GM19239 (cell line): Measurements from ENCODE around the gene RBM47.
"Not testable (repeated sequence)": the region's sequence is repeated elsewhere in the genome, so short reads cannot be mapped to it uniquely, and the experiment has no call there.

Experiments
- DNase-seq: peaks from one replicate; pipeline ENCODE4 v3.0.0; 2011; ENCODE audit warnings: low spot score; ENCODE audit not compliant: insufficient read length
- FAIRE-seq: peaks from 2 replicates; lab custom pipeline; 2011; peaks lifted over from hg19 to GRCh38; lab: Jason Lieb, UNC

The RBM47 gene

GRCh38 chr4:40427128-40427527 is 202.5 kb downstream of the RBM47 start:
- DNase-seq (no peak), FAIRE-seq (no peak)

GRCh38 chr4:40425799-40426574 is 203.7 kb downstream of the RBM47 start:
- FAIRE-seq (no peak), DNase-seq (no peak)

- no peak for DNase-seq
Measured at GRCh38 chr4:40423735-40424134, 205.9 kb downstream of the RBM47 start.

GRCh38 chr4:40421839-40422708 is 207.6 kb downstream of the RBM47 start:
- FAIRE-seq: peak; percentile 96
- DNase-seq: peak; percentile 24

More at GRCh38 chr4:40423735-40424134, 205.9 kb downstream of the RBM47 start:
- FAIRE-seq: no peak

- FAIRE-seq: no peak
- DNase-seq: no peak
Measured at GRCh38 chr4:40419231-40419912, 210.3 kb downstream of the RBM47 start.

- FAIRE-seq: peak; percentile 81
- peak; percentile 30 for DNase-seq
Measured at GRCh38 chr4:40418430-40419230, 211.0 kb downstream of the RBM47 start.

GRCh38 chr4:40417941-40418340 is 211.7 kb downstream of the RBM47 start:
- FAIRE-seq (peak; percentile 54), DNase-seq (no peak)

GRCh38 chr4:40414673-40415072 is 215.0 kb downstream of the RBM47 start:
- FAIRE-seq (no peak), DNase-seq (no peak)

- FAIRE-seq: no peak
- DNase-seq: no peak
Measured at GRCh38 chr4:40412866-40413795, 216.5 kb downstream of the RBM47 start.

- no peak for FAIRE-seq
Measured at GRCh38 chr4:40412388-40412787, 217.3 kb downstream of the RBM47 start.

GRCh38 chr4:40409835-40410234 is 219.8 kb downstream of the RBM47 start:
- no peak for DNase-seq
- no peak for FAIRE-seq

More at GRCh38 chr4:40412388-40412787, 217.3 kb downstream of the RBM47 start:
- no peak for DNase-seq

GRCh38 chr4:40407468-40407867 is 222.2 kb downstream of the RBM47 start:
- not testable (repeated sequence) for DNase-seq, FAIRE-seq

- DNase-seq (no peak), FAIRE-seq (no peak)
Measured at GRCh38 chr4:40406340-40406739, 223.3 kb downstream of the RBM47 start.

GRCh38 chr4:40405193-40405592 is 224.5 kb downstream of the RBM47 start:
- FAIRE-seq (no peak), DNase-seq (no peak)

GRCh38 chr4:40403081-40403480 is 226.6 kb downstream of the RBM47 start:
- no peak for DNase-seq
- FAIRE-seq: no peak

- no peak for DNase-seq
- FAIRE-seq: no peak
Measured at GRCh38 chr4:40402556-40402955, 227.1 kb downstream of the RBM47 start.

- FAIRE-seq (no peak), DNase-seq (no peak)
Measured at GRCh38 chr4:40401631-40402030, 228.0 kb downstream of the RBM47 start.

GRCh38 chr4:40401096-40401495 is 228.6 kb downstream of the RBM47 start:
- FAIRE-seq (no peak), DNase-seq (no peak)

- DNase-seq: no peak
Measured at GRCh38 chr4:40399578-40399977, 230.1 kb downstream of the RBM47 start.

More at GRCh38 chr4:40399578-40399977, 230.1 kb downstream of the RBM47 start:
- no peak for FAIRE-seq
